ENCODE measurements around the gene TCF3. TPM values are rescaled to one million over a fixed set of nuclear protein-coding genes. Genes with fewer than 3 reads are reported as not detected.
"Not testable (repeated sequence)": the region's sequence is repeated elsewhere in the genome, so short reads cannot be mapped to it uniquely, and the experiment has no call there.

TCF3 gene
- polyA plus RNA-seq, 1 donor from 2014 or later: 31.7 TPM

DNA sequence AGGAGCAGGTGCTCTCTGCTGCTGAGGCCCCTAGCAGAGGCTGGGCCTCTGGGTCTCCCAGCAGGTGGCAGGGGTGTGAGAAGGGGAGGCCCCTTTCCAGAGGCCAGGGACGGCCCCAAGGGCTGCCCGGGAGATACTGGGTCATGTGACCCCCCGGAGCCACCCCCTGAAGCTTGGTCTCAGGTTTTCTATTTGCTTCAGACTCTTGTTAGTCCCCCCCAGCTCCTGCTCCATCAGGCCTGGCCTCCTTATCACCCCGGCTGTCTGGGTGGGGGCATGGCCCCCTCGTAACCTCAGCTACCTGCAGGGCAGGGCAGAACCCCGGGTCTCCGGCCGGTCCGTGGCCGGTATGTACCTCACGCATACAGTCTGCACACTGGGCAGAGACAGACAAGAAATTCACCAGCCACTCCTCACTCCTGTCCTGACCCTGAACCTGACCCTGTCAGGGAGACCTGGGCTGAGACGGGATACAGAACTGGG is 13.2 kb upstream of the TCF3 start:
- Histone ChIP-seq H3K9me3 (ENCODE audit: low read length) (no peaks in the 10 kb centered on the region), H3K9me2 (ENCODE audit: insufficient read depth, low read length) (no peaks in the 10 kb centered on the region), H3K27ac (ENCODE audit: low read length) (no peak overlapping the region), H3K4me2 (ENCODE audit: low read length) (no peak overlapping the region), H3K36me3 (ENCODE audit: insufficient read depth, low read length) (no peaks in the 10 kb centered on the region), H3K4me3 (ENCODE audit: low read length) (no peak overlapping the region), H4K20me1 (ENCODE audit: insufficient read depth) (no peaks in the 10 kb centered on the region), H3K79me2 (replicated peaks; ENCODE audit: insufficient read depth, low read length) (no peaks in the 10 kb centered on the region), H2AFZ (ENCODE audit: low read depth, low read length) (no peak overlapping the region), H3F3A (ENCODE audit: insufficient read depth, low read length, poor library complexity, severe bottlenecking) (no peaks in the 10 kb centered on the region), H3K27me3 (ENCODE audit: insufficient read depth, low read depth, low read length) (peaks cover 26% of the 10 kb centered on the region), H3K9ac (ENCODE audit: low read length) (no peak overlapping the region)
- no peak for TF ChIP-seq RAD21 (conservative IDR thresholded peaks at IDR 0.05)
- TF ChIP-seq TAF1 (IDR thresholded peaks at IDR 0.05; ENCODE audit: low read depth): no peak
- TF ChIP-seq, protein P1, sequence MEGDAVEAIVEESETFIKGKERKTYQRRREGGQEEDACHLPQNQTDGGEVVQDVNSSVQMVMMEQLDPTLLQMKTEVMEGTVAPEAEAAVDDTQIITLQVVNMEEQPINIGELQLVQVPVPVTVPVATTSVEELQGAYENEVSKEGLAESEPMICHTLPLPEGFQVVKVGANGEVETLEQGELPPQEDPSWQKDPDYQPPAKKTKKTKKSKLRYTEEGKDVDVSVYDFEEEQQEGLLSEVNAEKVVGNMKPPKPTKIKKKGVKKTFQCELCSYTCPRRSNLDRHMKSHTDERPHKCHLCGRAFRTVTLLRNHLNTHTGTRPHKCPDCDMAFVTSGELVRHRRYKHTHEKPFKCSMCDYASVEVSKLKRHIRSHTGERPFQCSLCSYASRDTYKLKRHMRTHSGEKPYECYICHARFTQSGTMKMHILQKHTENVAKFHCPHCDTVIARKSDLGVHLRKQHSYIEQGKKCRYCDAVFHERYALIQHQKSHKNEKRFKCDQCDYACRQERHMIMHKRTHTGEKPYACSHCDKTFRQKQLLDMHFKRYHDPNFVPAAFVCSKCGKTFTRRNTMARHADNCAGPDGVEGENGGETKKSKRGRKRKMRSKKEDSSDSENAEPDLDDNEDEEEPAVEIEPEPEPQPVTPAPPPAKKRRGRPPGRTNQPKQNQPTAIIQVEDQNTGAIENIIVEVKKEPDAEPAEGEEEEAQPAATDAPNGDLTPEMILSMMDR (IDR thresholded peaks at IDR 0.05; ENCODE audit: poor library complexity, severe bottlenecking): no peak
- no peak for TF ChIP-seq EZH2 (IDR thresholded peaks at IDR 0.05; ENCODE audit: borderline replicate concordance, insufficient read depth, low read length, poor library complexity, severe bottlenecking)
- no peak for TF ChIP-seq SMC3 (conservative IDR thresholded peaks at IDR 0.05; ENCODE audit: poor library complexity)
- TF ChIP-seq POLR2AphosphoS5 (IDR thresholded peaks at IDR 0.05): no peak
- TF ChIP-seq MXI1 (conservative IDR thresholded peaks at IDR 0.05; ENCODE audit: poor library complexity, severe bottlenecking): no peak
- TF ChIP-seq, protein P2, sequence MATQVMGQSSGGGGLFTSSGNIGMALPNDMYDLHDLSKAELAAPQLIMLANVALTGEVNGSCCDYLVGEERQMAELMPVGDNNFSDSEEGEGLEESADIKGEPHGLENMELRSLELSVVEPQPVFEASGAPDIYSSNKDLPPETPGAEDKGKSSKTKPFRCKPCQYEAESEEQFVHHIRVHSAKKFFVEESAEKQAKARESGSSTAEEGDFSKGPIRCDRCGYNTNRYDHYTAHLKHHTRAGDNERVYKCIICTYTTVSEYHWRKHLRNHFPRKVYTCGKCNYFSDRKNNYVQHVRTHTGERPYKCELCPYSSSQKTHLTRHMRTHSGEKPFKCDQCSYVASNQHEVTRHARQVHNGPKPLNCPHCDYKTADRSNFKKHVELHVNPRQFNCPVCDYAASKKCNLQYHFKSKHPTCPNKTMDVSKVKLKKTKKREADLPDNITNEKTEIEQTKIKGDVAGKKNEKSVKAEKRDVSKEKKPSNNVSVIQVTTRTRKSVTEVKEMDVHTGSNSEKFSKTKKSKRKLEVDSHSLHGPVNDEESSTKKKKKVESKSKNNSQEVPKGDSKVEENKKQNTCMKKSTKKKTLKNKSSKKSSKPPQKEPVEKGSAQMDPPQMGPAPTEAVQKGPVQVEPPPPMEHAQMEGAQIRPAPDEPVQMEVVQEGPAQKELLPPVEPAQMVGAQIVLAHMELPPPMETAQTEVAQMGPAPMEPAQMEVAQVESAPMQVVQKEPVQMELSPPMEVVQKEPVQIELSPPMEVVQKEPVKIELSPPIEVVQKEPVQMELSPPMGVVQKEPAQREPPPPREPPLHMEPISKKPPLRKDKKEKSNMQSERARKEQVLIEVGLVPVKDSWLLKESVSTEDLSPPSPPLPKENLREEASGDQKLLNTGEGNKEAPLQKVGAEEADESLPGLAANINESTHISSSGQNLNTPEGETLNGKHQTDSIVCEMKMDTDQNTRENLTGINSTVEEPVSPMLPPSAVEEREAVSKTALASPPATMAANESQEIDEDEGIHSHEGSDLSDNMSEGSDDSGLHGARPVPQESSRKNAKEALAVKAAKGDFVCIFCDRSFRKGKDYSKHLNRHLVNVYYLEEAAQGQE (IDR thresholded peaks at IDR 0.05; ENCODE audit: borderline replicate concordance): no peak
- TF ChIP-seq EP300 (conservative IDR thresholded peaks at IDR 0.05; ENCODE audit: poor library complexity, severe bottlenecking): no peak

DNA sequence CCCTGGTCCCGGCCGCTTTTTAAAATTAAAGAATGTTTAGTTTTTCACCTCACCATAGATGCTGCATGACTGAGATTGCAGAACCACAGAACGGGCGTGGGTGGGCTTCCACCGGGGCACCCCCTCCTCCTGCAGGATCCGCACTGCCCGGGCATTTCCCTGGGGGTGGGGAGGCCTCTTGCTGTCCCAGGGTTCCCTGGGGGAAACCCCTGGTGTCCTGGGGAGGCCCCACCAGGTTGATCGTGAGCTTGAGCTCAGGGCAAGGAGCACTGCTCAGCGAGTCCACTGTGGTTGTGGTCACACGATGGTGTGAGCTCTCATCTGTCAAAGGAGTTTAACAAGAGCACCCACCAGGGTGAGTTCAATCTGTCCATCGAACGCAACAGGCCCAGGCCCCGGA is 11.4 kb upstream of the TCF3 start:
- no peaks in the 10 kb centered on the region for H3K9me3 ChIP-seq (ENCODE audit: low read length)
- no peaks in the 10 kb centered on the region for H4K20me1 ChIP-seq (ENCODE audit: insufficient read depth)
- H3K4me3 ChIP-seq (ENCODE audit: low read length): no peak overlapping the region
- H3F3A ChIP-seq (ENCODE audit: insufficient read depth, low read length, poor library complexity, severe bottlenecking): no peaks in the 10 kb centered on the region
- peaks cover 11% of the 10 kb centered on the region for H3K27me3 ChIP-seq (ENCODE audit: insufficient read depth, low read depth, low read length)
- no peak overlapping the region for H2AFZ ChIP-seq (ENCODE audit: low read depth, low read length)
- H3K79me2 ChIP-seq (replicated peaks; ENCODE audit: insufficient read depth, low read length): no peaks in the 10 kb centered on the region
- TF ChIP-seq EZH2 (IDR thresholded peaks at IDR 0.05; ENCODE audit: borderline replicate concordance, insufficient read depth, low read length, poor library complexity, severe bottlenecking) (no peak), TAF1 (IDR thresholded peaks at IDR 0.05; ENCODE audit: low read depth) (no peak), MXI1 (conservative IDR thresholded peaks at IDR 0.05; ENCODE audit: poor library complexity, severe bottlenecking) (no peak), SMC3 (conservative IDR thresholded peaks at IDR 0.05; ENCODE audit: poor library complexity) (no peak), EP300 (conservative IDR thresholded peaks at IDR 0.05; ENCODE audit: poor library complexity, severe bottlenecking) (no peak), RAD21 (conservative IDR thresholded peaks at IDR 0.05) (no peak)
- TF ChIP-seq, protein P1 (IDR thresholded peaks at IDR 0.05; ENCODE audit: poor library complexity, severe bottlenecking): no peak
- TF ChIP-seq, protein P2 (IDR thresholded peaks at IDR 0.05; ENCODE audit: borderline replicate concordance): no peak
- H3K4me2 ChIP-seq (ENCODE audit: low read length): no peak overlapping the region
- H3K36me3 ChIP-seq (ENCODE audit: insufficient read depth, low read length): no peaks in the 10 kb centered on the region
- no peak overlapping the region for H3K27ac ChIP-seq (ENCODE audit: low read length)
- no peak overlapping the region for H3K9ac ChIP-seq (ENCODE audit: low read length)
- H3K9me2 ChIP-seq (ENCODE audit: insufficient read depth, low read length): no peaks in the 10 kb centered on the region

DNA sequence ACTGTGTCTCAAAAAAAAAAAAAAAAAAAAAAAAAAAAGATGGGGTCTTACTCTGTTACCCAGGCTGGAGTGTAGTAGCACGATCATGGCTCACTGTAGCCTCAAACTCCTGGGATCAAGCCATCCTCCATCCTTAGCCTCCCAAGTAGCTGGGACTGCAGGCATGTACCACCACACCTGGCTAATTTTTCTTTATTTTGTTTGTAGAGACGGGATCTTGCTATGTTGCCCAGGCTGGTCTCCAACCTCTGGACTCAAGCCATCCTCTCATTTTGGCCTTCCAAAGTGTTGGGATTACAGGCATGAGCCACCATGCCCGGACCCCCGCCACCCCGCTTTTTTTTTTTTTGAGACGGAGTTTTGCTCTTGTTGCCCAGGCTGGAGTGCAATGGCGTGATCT is 10.8 kb upstream of the TCF3 start:
- H3F3A ChIP-seq (ENCODE audit: insufficient read depth, low read length, poor library complexity, severe bottlenecking); H3K4me2 ChIP-seq (ENCODE audit: low read length); H3K27me3 ChIP-seq (ENCODE audit: insufficient read depth, low read depth, low read length); H3K4me3 ChIP-seq (ENCODE audit: low read length); H3K79me2 ChIP-seq (replicated peaks; ENCODE audit: insufficient read depth, low read length); H3K36me3 ChIP-seq (ENCODE audit: insufficient read depth, low read length); H3K27ac ChIP-seq (ENCODE audit: low read length); H3K9me3 ChIP-seq (ENCODE audit: low read length); H2AFZ ChIP-seq (ENCODE audit: low read depth, low read length); H3K9me2 ChIP-seq (ENCODE audit: insufficient read depth, low read length); H4K20me1 ChIP-seq (ENCODE audit: insufficient read depth); H3K9ac ChIP-seq (ENCODE audit: low read length): not testable (repeated sequence)
